Measurements from ENCODE around the gene UBA7.
"Not testable (repeated sequence)": the region's sequence is repeated elsewhere in the genome, so short reads cannot be mapped to it uniquely, and the experiment has no call there.

Gene UBA7

DNA sequence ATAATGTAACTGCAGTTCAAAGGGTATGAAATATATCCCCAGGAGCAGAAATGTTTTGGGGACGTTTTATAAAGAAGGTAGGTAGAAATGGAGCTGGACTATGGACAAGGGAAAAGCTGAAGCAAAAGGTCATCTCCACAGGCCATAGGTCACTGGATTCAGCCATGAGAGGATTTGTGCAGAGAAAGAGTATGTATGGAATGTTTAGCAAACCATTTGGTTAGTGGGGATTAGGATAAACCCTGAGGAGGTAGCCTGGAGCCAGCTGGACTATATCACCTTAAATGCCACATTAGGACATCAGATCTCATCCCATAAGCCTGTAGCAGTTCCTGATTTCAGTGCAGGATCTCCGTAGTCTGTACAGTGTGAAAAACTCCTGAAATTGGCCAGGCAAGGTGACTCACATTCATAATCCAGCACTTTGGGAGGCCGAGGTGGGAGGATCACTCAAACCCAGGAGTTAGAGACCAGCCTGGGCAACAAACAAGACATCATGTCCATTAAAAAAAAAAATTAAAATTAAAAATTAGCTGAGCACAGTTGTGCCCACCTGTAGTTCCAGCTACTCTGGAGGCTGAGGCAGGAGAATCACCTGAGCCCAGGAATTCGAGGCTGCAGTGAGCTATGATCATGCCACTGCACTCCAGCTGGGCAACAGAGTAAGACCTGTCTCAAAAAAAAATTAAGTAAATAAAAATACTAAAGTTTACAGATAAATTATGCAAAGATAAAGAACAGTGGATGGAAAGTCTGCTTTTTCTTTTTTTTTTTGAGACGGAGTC is 32.1 kb downstream of the UBA7 start:
- no peak for DNase-seq

- DNase-seq: not testable (repeated sequence)
Measured at GRCh38 chr3:49780975-49781365, 32.8 kb downstream of the UBA7 start.

DNA sequence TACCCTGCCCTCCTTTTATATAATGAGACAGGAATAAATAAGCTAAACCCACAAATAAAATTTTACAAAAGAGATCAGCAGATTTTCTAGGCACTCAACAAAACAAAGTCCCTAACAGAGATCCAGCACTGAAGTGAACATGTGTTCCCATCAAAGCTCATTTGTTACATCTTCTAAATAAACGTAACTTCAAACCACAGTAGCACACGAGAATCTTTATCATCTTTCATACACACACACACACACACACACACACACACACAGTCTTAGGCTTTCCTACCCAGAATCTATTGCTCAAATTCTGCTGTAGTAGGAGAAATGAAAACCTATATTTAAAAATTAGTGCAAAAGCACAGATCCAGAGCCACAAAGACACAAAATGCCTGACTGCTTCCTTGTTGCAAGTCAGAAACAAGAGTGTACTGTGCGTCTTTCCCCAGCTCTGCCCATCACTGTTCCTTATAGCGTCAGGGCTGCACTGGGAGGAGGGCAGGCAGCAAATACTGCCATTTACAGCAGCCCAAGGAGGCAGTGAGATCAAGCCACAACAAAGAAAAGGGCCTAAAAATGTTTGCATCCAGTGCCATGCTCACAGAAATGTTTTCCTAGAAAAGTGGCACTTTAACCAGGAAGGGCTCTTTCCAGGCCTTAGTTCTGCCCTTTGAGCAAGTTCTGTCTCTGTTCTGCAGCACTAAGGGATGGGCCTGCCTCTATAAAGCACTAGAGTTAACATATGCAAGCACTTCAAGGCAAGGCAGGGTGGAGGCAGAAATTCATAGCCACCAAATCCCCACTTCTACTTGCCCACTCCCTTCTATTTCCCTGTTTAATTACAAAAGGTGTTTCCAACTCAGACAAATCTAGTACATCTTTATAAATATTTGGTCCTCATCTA is 33.4 kb downstream of the UBA7 start:
- DNase-seq: no peak

- no peak for DNase-seq
Measured at GRCh38 chr3:49779358-49780079, 34.2 kb downstream of the UBA7 start.

GRCh38 chr3:49776101-49776500 is 37.7 kb downstream of the UBA7 start:
- not testable (repeated sequence) for DNase-seq

- no peak for DNase-seq
Measured at GRCh38 chr3:49775538-49775937, 38.2 kb downstream of the UBA7 start.

- no peak for DNase-seq
Measured at GRCh38 chr3:49772703-49773102, 41.0 kb downstream of the UBA7 start.

DNA sequence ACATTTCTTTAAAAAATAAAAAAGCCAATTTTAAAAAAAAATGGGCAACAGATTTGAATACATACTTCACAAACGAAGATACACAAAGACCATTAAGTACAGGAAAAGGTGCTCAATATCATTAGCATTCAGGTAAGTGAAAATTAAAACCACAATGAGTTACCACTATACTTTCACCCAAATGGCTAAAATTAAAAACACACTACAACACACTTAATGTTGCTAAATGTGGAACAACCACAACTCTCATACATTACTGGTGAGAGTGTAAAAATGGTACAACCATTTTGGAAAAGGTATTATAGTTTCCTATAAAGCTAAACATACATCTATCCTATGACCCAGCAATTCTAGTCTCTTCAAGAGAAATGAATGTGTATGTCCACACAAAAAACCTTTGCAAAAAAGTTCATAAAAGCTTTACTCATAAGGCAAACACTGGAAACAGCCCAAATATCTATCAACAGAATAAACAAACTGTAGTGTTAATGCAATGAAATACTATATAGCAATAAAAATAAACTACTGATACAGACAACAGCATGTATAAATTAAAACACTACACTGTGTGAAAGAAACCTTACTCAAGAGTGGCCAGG is 42.3 kb downstream of the UBA7 start:
- DNase-seq: no peak

- no peak for DNase-seq
Measured at GRCh38 chr3:49769926-49770325, 43.8 kb downstream of the UBA7 start.

DNA sequence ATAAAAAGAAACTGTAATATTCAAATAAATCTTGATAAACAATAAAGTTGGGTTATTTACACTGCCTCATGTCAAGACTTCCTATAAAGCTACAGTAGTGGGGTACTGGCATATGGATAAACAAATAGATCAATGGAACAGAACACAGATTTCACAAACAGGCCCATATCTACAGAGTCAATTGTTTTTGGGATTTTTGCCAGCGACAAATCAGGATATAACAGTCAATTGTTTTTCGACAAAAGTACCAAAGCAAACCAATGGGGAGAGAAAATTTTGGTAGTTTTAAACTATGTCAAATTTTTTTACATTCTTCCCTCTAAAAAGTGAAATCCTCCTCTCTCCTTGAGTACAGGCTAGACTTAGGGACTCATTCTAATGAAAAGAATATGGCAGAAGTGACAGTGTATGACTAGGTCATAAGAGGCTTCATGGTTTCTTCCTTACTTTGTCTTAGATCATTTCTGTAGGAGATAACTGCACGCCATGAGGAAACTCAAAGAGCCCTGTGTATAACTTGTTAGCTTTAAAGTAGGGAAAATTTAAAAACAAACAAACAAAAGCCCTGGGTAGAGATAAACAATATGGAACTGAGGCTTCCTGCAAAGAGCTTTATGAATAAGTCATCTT is 44.4 kb downstream of the UBA7 start:
- DNase-seq: no peak

DNA sequence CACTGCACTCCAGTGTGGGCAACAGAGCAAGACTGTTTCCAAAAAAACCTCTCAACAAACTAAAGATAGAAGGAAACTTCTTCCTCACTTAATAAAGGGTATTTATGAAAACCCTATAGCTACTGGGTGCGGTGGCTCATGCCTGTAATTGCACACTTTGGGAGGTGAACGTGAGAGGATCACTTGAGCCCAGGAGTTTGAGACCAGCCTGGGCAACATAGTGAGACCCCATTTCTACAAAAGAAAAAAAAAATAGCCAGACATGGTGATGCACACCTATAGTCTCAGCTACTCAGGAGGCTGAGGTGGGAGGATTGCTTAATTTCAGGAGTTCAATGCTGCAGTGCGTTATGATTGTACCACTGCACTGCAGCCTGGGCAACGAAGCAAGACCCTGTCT is 49.8 kb downstream of the UBA7 start:
- DNase-seq: no peak

DNA sequence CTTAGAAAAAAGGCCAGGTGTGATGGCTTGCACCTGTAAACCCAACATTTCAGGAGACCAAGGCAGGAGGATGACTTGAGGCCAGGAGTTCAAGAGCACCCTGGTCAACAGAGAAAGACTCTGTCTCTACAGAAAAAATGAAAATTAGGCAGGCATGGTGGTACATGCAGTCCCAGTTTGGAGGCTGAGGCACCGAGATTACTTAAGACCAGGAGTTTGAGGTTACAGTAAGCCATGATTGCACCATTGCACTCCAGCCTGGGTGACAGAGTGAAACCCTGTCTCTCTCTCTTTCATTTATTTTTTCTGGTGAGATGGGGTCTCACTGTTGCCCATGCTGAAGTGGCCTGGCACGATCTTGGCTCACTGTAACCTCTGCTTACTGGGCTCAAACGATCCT is 52.1 kb downstream of the UBA7 start:
- no peak for DNase-seq

DNA sequence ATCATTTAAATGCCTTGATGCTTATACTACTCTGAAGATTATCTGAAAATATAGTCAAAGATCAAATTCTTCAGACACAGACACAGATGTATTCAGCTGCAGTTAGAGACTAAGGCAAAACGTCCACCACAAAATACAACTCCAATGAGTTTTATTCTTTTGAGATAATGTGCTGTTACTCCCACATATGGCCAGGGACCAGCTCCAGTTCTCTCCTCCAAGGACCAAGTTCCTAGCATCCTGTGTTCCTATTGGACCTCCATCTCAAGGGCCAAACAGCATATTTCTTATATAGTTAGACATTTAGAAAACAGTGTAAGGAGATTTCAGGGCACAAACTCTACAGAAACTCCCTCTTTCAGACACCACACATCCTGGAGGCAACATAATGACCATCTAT is 54.5 kb downstream of the UBA7 start:
- DNase-seq: no peak

- DNase-seq: no peak
Measured at GRCh38 chr3:49757197-49757596, 56.6 kb downstream of the UBA7 start.

DNA sequence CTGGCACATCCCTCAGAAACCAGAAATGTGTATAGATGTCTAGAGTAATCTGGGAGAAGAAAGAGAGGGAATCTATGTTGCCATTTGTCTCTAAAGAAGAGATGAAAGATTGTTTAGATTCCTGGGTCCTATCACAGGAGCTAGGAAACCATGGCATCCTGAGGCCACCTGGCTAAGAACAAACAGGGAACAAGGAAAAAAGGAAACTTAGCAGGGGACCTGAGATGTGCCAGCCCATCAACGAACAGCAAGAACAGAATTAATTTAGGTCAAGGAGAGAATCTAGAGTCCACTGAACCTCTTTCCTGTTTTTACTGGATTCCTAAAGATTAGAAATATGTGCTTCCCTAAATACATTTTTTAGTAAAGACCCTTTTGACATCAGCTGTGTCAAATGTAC is 57.7 kb downstream of the UBA7 start:
- no peak for DNase-seq

Measured in CD4-positive, alpha-beta T cell treated with Interferon alpha-2 for 1 hour (primary cell).